ENCODE data around the gene FHL2.

DNA sequence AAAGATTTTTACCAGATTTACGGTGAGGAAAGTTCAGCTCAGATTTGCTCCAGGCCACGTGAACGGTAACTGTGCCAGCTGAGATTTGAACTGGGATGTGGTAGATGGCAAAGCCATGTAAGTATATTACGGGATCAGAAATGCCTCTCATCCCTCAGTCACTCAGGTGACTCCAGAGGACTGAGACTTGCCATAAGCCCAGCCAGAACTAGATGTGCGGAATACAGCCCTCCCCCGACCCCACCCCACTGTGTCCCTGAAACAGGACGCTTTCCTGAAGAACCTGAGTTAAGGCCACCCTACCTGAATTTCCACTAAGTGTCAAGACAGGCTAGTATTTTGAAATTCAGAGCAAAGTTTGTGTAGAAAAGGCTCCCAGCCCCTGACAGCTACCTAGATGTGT lies 1.3 kb upstream of the FHL2 start:
- TF ChIP-seq, protein P1, sequence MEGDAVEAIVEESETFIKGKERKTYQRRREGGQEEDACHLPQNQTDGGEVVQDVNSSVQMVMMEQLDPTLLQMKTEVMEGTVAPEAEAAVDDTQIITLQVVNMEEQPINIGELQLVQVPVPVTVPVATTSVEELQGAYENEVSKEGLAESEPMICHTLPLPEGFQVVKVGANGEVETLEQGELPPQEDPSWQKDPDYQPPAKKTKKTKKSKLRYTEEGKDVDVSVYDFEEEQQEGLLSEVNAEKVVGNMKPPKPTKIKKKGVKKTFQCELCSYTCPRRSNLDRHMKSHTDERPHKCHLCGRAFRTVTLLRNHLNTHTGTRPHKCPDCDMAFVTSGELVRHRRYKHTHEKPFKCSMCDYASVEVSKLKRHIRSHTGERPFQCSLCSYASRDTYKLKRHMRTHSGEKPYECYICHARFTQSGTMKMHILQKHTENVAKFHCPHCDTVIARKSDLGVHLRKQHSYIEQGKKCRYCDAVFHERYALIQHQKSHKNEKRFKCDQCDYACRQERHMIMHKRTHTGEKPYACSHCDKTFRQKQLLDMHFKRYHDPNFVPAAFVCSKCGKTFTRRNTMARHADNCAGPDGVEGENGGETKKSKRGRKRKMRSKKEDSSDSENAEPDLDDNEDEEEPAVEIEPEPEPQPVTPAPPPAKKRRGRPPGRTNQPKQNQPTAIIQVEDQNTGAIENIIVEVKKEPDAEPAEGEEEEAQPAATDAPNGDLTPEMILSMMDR (IDR thresholded peaks at IDR 0.05; ENCODE audit: low read depth, low read length): no peak
- TF ChIP-seq POLR2A (IDR thresholded peaks at IDR 0.05; ENCODE audit: extremely low read depth, insufficient read length): no peak

Measured in NB4 (cell line).